HepG2 (cell line): ENCODE data around the gene SELENOV. TPM values are rescaled to one million over a fixed set of nuclear protein-coding genes. Genes with fewer than 3 reads are reported as not detected.

Experiments
- AKAP8 ChIP-seq: sonication (generic); formaldehyde crosslinking; IDR thresholded peaks from 2 replicates; pipeline ENCODE4 v1.5.1; 2020; ENCODE audit warnings: mild to moderate bottlenecking, missing genetic modification reagents
- EEA1 ChIP-seq: sonication (generic); formaldehyde crosslinking; IDR thresholded peaks from 2 replicates; pipeline ENCODE4 v1.5.1; 2020; ENCODE audit warnings: mild to moderate bottlenecking, missing genetic modification reagents, borderline replicate concordance
- GPN1 ChIP-seq: sonication (generic); formaldehyde crosslinking; IDR thresholded peaks from 2 replicates; pipeline ENCODE4 v1.5.1; 2020; ENCODE audit warnings: missing genetic modification reagents, borderline replicate concordance
- HES4 ChIP-seq: sonication (generic); formaldehyde crosslinking; IDR thresholded peaks from 2 replicates; pipeline ENCODE4 v1.9.0; 2021; ENCODE audit warnings: mild to moderate bottlenecking, missing genetic modification reagents, borderline replicate concordance
- MZF1 ChIP-seq: sonication (generic); formaldehyde crosslinking; IDR thresholded peaks from 2 replicates; pipeline ENCODE4 v1.8.1; 2023; ENCODE audit warnings: mild to moderate bottlenecking, missing genetic modification reagents, borderline replicate concordance
- NCOA5 ChIP-seq: sonication (generic); formaldehyde crosslinking; IDR thresholded peaks from 2 replicates; pipeline ENCODE4 v1.4.0; 2020; ENCODE audit warnings: missing genetic modification reagents
- NR3C1 ChIP-seq: sonication (generic); formaldehyde crosslinking; IDR thresholded peaks from 2 replicates; pipeline ENCODE4 v1.4.0; 2020; ENCODE audit warnings: missing genetic modification reagents
- POGZ ChIP-seq: sonication (generic); formaldehyde crosslinking; IDR thresholded peaks from 2 replicates; pipeline ENCODE4 v1.4.0; 2020; ENCODE audit warnings: mild to moderate bottlenecking, missing genetic modification reagents
- REL ChIP-seq: sonication (generic); formaldehyde crosslinking; conservative IDR thresholded peaks from 2 replicates; pipeline ENCODE4 v1.8.0; 2022; ENCODE audit warnings: mild to moderate bottlenecking, missing genetic modification reagents, moderate library complexity
- SRF ChIP-seq: IDR thresholded peaks from 2 replicates; pipeline ENCODE4 v1.6.1; 2011; ENCODE audit warnings: mild to moderate bottlenecking, low read depth, low read length, moderate library complexity
- SRSF4 ChIP-seq: fragments of 200-400 bp; formaldehyde crosslinking; IDR thresholded peaks from one replicate; pipeline ENCODE4 v1.6.1; 2018; ENCODE audit warnings: mild to moderate bottlenecking, low read depth, low read length, moderate library complexity; ENCODE audit not compliant: poor library complexity, severe bottlenecking
- TARDBP ChIP-seq: sonication (generic); formaldehyde crosslinking; IDR thresholded peaks from 2 replicates; pipeline ENCODE4 v1.8.0; 2022; ENCODE audit warnings: mild to moderate bottlenecking, missing genetic modification reagents
- ZKSCAN8 ChIP-seq: IDR thresholded peaks from 2 replicates; pipeline ENCODE4 v1.6.1; 2016; ENCODE audit warnings: borderline replicate concordance, missing genetic modification reagents, missing compliant biosample characterization
- ZNF253 ChIP-seq: sonication (generic); formaldehyde crosslinking; IDR thresholded peaks from 2 replicates; pipeline ENCODE4 v1.8.0; 2022; ENCODE audit warnings: mild to moderate bottlenecking, missing genetic modification reagents, borderline replicate concordance
- ZNF772 ChIP-seq: sonication (generic); formaldehyde crosslinking; IDR thresholded peaks from 2 replicates; pipeline ENCODE4 v1.5.0; 2020; ENCODE audit warnings: mild to moderate bottlenecking, missing genetic modification reagents
- ZNF775 ChIP-seq: sonication (generic); formaldehyde crosslinking; IDR thresholded peaks from 2 replicates; pipeline ENCODE4 v1.4.0; 2020; ENCODE audit warnings: missing genetic modification reagents, mild to moderate bottlenecking, moderate library complexity, borderline replicate concordance
- ZNF841 ChIP-seq: sonication (generic); formaldehyde crosslinking; IDR thresholded peaks from 2 replicates; pipeline ENCODE4 v1.8.1; 2023; ENCODE audit warnings: missing genetic modification reagents, borderline replicate concordance
- polyA plus RNA-seq, 8 experiments: library from polyadenylated mRNA; depleted of rRNA in 3 of 8; stranded (reverse) in 7 of 8; unstranded in 1 of 8; fragments of >200 nt; fragmentation: Illumina TruSeq in 4 of 8; extraction: Trizol in 4 of 8; gene quantifications; 2 replicates each; pipeline versions ENCODE4 v1.2.1 to v1.2.3, GENCODE V29; 2011 to 2016; ENCODE audit warnings: low read depth in 4 of 8, missing spikeins in 1 of 8, mixed read lengths in 1 of 8; ENCODE audit not compliant: insufficient read depth in 1 of 8
- total RNA-seq, 5 experiments: library from RNA; depleted of rRNA; stranded (reverse); fragments of >200 nt; fragmentation: Illumina TruSeq; extraction: Trizol; gene quantifications; 2 replicates each; pipeline ENCODE4 v1.2.3, GENCODE V29; 2016; ENCODE audit warnings: low read depth in 1 of 5
- TF ChIP-seq, protein P1 (sequence below): sonication (generic); formaldehyde crosslinking; conservative IDR thresholded peaks from 2 replicates; pipeline ENCODE4 v1.5.0; 2020; ENCODE audit warnings: missing genetic modification reagents
- TF ChIP-seq, protein P2 (sequence below): fragments of 450-650 bp; IDR thresholded peaks from 2 replicates; pipeline ENCODE4 v1.6.1; 2016
- TF ChIP-seq, protein P3 (sequence below): sonication (generic); formaldehyde crosslinking; IDR thresholded peaks from 2 replicates; pipeline ENCODE4 v1.9.0; 2021; ENCODE audit warnings: missing genetic modification reagents, mild to moderate bottlenecking, borderline replicate concordance
- TF ChIP-seq, protein P4 (sequence below): sonication (generic); formaldehyde crosslinking; IDR thresholded peaks from 2 replicates; pipeline ENCODE4 v1.4.0; 2020; ENCODE audit warnings: missing genetic modification reagents

Gene SELENOV
- total and polyA plus RNA-seq, 2 of the 13 experiments (the other 11 are each of a cell fraction or from before 2014, with no cell fraction given): not detected

DNA sequence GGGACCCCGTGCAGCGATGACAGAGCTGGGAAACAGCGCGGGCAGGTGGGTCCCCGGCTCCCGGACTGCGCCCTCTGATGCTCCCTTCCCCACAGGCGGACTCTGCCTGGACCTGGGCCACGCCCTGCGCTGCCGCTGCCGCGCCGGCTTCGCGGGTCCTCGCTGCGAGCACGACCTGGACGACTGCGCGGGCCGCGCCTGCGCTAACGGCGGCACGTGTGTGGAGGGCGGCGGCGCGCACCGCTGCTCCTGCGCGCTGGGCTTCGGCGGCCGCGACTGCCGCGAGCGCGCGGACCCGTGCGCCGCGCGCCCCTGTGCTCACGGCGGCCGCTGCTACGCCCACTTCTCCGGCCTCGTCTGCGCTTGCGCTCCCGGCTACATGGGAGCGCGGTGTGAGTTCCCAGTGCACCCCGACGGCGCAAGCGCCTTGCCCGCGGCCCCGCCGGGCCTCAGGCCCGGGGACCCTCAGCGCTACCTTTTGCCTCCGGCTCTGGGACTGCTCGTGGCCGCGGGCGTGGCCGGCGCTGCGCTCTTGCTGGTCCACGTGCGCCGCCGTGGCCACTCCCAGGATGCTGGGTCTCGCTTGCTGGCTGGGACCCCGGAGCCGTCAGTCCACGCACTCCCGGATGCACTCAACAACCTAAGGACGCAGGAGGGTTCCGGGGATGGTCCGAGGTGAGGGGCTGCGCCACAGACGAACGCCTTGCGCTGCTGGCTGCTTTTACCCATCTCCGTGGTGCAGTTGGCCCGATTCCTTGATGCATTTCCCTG lies 7.8 kb upstream of the SELENOV start (continued):
- TF ChIP-seq, protein P1, sequence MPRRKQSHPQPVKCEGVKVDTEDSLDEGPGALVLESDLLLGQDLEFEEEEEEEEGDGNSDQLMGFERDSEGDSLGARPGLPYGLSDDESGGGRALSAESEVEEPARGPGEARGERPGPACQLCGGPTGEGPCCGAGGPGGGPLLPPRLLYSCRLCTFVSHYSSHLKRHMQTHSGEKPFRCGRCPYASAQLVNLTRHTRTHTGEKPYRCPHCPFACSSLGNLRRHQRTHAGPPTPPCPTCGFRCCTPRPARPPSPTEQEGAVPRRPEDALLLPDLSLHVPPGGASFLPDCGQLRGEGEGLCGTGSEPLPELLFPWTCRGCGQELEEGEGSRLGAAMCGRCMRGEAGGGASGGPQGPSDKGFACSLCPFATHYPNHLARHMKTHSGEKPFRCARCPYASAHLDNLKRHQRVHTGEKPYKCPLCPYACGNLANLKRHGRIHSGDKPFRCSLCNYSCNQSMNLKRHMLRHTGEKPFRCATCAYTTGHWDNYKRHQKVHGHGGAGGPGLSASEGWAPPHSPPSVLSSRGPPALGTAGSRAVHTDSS (CRISPR knock-in tag): no peak
- TF ChIP-seq ZKSCAN8 (CRISPR knock-in tag) (no peak), ZNF775 (CRISPR knock-in tag) (no peak), HES4 (CRISPR knock-in tag) (peak; percentile 96), ZNF772 (CRISPR knock-in tag) (peak; percentile 76; the same call in 1 of the 2 replicates), SRF (no peak), SRSF4 (no peak), NR3C1 (CRISPR knock-in tag) (peak; percentile 58; the same call in 1 of the 2 replicates), NCOA5 (CRISPR knock-in tag) (no peak), AKAP8 (CRISPR knock-in tag) (peak; percentile 84), MZF1 (CRISPR knock-in tag) (no peak), GPN1 (CRISPR knock-in tag) (no peak; the same call in 1 of the 2 replicates), REL (peak; percentile 89), POGZ (CRISPR knock-in tag) (0 out of 2 replicates have a peak, but pooled peaks have one; percentile 33), TARDBP (CRISPR knock-in tag) (no peak), EEA1 (CRISPR knock-in tag) (peak; percentile 91), ZNF841 (CRISPR knock-in tag) (peak; percentile 97), ZNF253 (CRISPR knock-in tag) (peak; percentile 96)
- TF ChIP-seq, protein P2, sequence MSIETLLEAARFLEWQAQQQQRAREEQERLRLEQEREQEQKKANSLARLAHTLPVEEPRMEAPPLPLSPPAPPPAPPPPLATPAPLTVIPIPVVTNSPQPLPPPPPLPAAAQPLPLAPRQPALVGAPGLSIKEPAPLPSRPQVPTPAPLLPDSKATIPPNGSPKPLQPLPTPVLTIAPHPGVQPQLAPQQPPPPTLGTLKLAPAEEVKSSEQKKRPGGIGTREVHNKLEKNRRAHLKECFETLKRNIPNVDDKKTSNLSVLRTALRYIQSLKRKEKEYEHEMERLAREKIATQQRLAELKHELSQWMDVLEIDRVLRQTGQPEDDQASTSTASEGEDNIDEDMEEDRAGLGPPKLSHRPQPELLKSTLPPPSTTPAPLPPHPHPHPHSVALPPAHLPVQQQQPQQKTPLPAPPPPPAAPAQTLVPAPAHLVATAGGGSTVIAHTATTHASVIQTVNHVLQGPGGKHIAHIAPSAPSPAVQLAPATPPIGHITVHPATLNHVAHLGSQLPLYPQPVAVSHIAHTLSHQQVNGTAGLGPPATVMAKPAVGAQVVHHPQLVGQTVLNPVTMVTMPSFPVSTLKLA: no peak
- TF ChIP-seq, protein P3, sequence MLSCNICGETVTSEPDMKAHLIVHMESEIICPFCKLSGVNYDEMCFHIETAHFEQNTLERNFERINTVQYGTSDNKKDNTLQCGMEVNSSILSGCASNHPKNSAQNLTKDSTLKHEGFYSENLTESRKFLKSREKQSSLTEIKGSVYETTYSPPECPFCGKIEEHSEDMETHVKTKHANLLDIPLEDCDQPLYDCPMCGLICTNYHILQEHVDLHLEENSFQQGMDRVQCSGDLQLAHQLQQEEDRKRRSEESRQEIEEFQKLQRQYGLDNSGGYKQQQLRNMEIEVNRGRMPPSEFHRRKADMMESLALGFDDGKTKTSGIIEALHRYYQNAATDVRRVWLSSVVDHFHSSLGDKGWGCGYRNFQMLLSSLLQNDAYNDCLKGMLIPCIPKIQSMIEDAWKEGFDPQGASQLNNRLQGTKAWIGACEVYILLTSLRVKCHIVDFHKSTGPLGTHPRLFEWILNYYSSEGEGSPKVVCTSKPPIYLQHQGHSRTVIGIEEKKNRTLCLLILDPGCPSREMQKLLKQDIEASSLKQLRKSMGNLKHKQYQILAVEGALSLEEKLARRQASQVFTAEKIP: no peak
- TF ChIP-seq, protein P4, sequence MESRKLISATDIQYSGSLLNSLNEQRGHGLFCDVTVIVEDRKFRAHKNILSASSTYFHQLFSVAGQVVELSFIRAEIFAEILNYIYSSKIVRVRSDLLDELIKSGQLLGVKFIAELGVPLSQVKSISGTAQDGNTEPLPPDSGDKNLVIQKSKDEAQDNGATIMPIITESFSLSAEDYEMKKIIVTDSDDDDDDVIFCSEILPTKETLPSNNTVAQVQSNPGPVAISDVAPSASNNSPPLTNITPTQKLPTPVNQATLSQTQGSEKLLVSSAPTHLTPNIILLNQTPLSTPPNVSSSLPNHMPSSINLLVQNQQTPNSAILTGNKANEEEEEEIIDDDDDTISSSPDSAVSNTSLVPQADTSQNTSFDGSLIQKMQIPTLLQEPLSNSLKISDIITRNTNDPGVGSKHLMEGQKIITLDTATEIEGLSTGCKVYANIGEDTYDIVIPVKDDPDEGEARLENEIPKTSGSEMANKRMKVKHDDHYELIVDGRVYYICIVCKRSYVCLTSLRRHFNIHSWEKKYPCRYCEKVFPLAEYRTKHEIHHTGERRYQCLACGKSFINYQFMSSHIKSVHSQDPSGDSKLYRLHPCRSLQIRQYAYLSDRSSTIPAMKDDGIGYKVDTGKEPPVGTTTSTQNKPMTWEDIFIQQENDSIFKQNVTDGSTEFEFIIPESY: no peak
